GM23248 (cell line): ENCODE measurements around the gene CTNNBIP1. TPM values are rescaled to one million over a fixed set of nuclear protein-coding genes. Genes with fewer than 3 reads are reported as not detected.

ENCODE experiments used
- DNase-seq: peaks from one replicate; pipeline ENCODE4 v3.0.0-alpha.2; 2015
- H2AFZ ChIP-seq: fragments of 200-600 bp; sonication (generic); 2 replicates; pipeline ENCODE4 v1.6.1; 2016; ENCODE audit warnings: antibody characterized with exemption
- H3F3A ChIP-seq: fragments of 200-600 bp; sonication (generic); 2 replicates; pipeline ENCODE4 v1.6.1; 2016; ENCODE audit warnings: mild to moderate bottlenecking, antibody characterized with exemption, mixed run types; ENCODE audit not compliant: insufficient read depth
- H3K27ac ChIP-seq: fragments of 200-600 bp; sonication (generic); 2 replicates; pipeline ENCODE4 v1.5.1; 2016; ENCODE audit warnings: mild to moderate bottlenecking
- H3K27me3 ChIP-seq: fragments of 200-600 bp; sonication (generic); replicated peaks from 2 replicates; pipeline ENCODE4 v1.6.1; 2016; ENCODE audit warnings: mild to moderate bottlenecking; ENCODE audit not compliant: insufficient read depth
- H3K36me3 ChIP-seq: fragments of 200-600 bp; sonication (generic); 2 replicates; pipeline ENCODE4 v1.6.1; 2016; ENCODE audit warnings: low read depth, mild to moderate bottlenecking
- H3K4me1 ChIP-seq: fragments of 200-600 bp; sonication (generic); 2 replicates; pipeline ENCODE4 v1.6.1; 2016; ENCODE audit warnings: mild to moderate bottlenecking; ENCODE audit not compliant: insufficient read depth
- H3K4me2 ChIP-seq: fragments of 200-600 bp; sonication (generic); one replicate; pipeline ENCODE4 v1.6.1; 2016; ENCODE audit warnings: mild to moderate bottlenecking; ENCODE audit not compliant: unreplicated experiment
- H3K4me3 ChIP-seq: fragments of 200-600 bp; sonication (generic); 2 replicates; pipeline ENCODE4 v1.5.1; 2016; ENCODE audit warnings: mild to moderate bottlenecking
- H3K79me2 ChIP-seq: fragments of 200-600 bp; sonication (generic); 2 replicates; pipeline ENCODE4 v1.6.1; 2016; ENCODE audit warnings: mild to moderate bottlenecking; ENCODE audit not compliant: insufficient read depth
- H3K9ac ChIP-seq: fragments of 200-600 bp; sonication (generic); 2 replicates; pipeline ENCODE4 v1.6.1; 2016; ENCODE audit warnings: mild to moderate bottlenecking
- H3K9me2 ChIP-seq: fragments of 200-600 bp; sonication (generic); 2 replicates; pipeline ENCODE4 v1.6.1; 2016; ENCODE audit warnings: mixed run types, mild to moderate bottlenecking, moderate library complexity; ENCODE audit not compliant: insufficient read depth
- H3K9me3 ChIP-seq: fragments of 200-600 bp; sonication (generic); one replicate; pipeline ENCODE4 v1.6.1; 2017; ENCODE audit warnings: low read depth
- H4K20me1 ChIP-seq: fragments of 200-600 bp; sonication (generic); 2 replicates; pipeline ENCODE4 v1.6.0; 2016; ENCODE audit not compliant: insufficient read depth
- EZH2 ChIP-seq: fragments of 200-600 bp; sonication (generic); IDR thresholded peaks from 2 replicates; pipeline ENCODE4 v1.6.1; 2018; ENCODE audit warnings: antibody characterized with exemption, mild to moderate bottlenecking; ENCODE audit not compliant: insufficient read depth, poor library complexity, severe bottlenecking
- EZH2phosphoT487 ChIP-seq: fragments of 200-600 bp; sonication (generic); IDR thresholded peaks from 2 replicates; pipeline ENCODE4 v1.6.1; 2018; ENCODE audit warnings: antibody characterized with exemption, moderate library complexity, mild to moderate bottlenecking, low read depth; ENCODE audit not compliant: insufficient read depth
- WGBS, 2 experiments: methylation state at CpG; one replicate each; pipeline ENCODE4 v1.1.6; 2015 to 2017; ENCODE audit warnings: low lambda C conversion rate in 2 of 2, low coverage in 1 of 2; ENCODE audit errors: missing lambda C conversion rate in 2 of 2; 5-methylcytosine and 5-hydroxymethylcytosine counted together
- in situ Hi-C: fragments of 300-500 bp; cut with MboI; formaldehyde crosslinking; loops from 2 replicates; pipeline ENCODE4 v1.15.0; 2020
- polyA plus RNA-seq: library from polyadenylated mRNA; unstranded; fragments of >200 nt; fragmentation: Nextera tagmentation; extraction: Ambion mirVana; gene quantifications from 2 replicates; pipeline ENCODE4 v1.2.1, GENCODE V29; 2016
- total RNA-seq: library from RNA; depleted of rRNA; stranded (reverse); fragments of >200 nt; shearing (Covaris generic); gene quantifications from 2 replicates; pipeline ENCODE4 v1.2.3, GENCODE V29; 2014

The CTNNBIP1 gene
- total and polyA plus RNA-seq, 2 experiments from 2014 or later = 22.2 to 31.0 TPM

DNA sequence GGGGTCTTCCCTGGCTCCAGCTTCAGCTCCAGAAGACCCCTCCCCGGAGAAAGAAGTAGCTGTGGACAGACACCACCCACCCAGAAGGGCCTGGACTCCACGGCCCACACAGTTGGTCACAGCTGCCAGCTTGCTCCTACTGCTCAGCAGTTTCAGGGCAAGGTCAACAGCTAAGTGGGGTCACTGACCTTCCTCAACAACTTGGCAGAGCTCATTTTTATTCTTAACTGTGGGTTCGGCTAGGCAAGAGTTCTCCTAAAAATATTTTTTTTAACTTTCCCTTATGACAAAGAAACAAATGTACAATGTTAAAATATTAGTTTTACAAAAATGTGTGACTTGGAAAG, 41.9 kb downstream of the CTNNBIP1 start:
- Histone ChIP-seq H3F3A (no peaks in the 10 kb centered on the region), H3K9ac (no peak overlapping the region), H3K27ac (no peak overlapping the region), H3K9me3 (no peaks in the 10 kb centered on the region), H3K36me3 (no peaks in the 10 kb centered on the region), H4K20me1 (no peaks in the 10 kb centered on the region), H3K9me2 (no peaks in the 10 kb centered on the region), H3K79me2 (no peaks in the 10 kb centered on the region), H3K4me1 (no peaks in the 10 kb centered on the region), H3K4me2 (no peak overlapping the region), H2AFZ (no peak overlapping the region), H3K27me3 (no peaks in the 10 kb centered on the region), H3K4me3 (no peak overlapping the region)
- WGBS, 2 experiments = 41% methylated on average over 3 of the region's 3 CpGs
- in situ Hi-C loops = loop anchor here (10.0 kb wide), 1 partner anchor 233 kb away; no protein-coding TSS in a partner anchor
- DNase-seq = no peak
- TF ChIP-seq EZH2phosphoT487 (no peak), EZH2 (no peak)

DNA sequence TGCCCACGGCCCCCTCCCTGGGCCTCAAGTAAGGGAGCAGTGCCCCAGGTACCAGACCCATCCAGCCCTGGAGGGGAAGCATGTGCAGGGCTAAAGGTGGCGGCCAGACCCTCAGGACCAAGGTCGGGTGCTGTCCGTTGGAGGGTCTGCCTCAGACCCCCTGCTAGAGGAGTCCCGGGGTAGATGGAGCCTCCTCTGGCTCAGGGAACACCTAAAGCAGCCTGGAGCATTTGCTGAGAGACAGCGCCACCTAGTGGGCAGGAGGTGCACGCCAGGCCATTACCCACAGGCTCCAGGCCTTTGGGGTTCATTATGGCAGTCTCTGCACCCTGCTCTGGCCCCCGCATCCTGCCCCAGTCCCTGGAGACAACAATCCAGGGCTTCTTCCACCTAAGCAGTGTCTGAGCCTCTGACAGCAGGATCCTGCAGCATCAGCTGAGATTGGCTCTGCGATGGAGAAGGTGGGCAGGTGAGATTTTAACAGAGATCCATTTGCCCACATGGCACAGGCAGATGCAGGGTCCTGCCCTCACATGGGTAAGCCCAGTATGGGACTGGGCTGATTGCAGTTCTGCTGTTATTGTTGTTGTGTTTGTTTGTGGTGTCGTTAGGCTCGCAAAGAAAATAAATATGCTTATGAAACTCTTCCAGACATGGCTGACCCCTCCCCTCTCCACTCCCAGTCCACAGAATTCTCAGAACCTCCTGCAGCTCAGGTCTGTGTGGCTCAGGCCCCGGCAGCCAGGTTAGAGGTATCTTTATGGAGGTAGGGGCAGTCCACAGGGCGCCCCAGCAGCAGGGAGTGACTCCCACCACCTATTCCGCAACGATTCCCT, 42.4 kb downstream of the CTNNBIP1 start:
- in situ Hi-C loops = loop anchor here (10.0 kb wide), 1 partner anchor 233 kb away; no protein-coding TSS in a partner anchor
- Histone ChIP-seq H3K79me2 (no peaks in the 10 kb centered on the region), H4K20me1 (no peaks in the 10 kb centered on the region), H3F3A (no peaks in the 10 kb centered on the region), H2AFZ (no peak overlapping the region), H3K4me3 (no peak overlapping the region), H3K27ac (no peak overlapping the region), H3K27me3 (no peaks in the 10 kb centered on the region), H3K9me3 (no peaks in the 10 kb centered on the region), H3K36me3 (no peaks in the 10 kb centered on the region), H3K9me2 (no peaks in the 10 kb centered on the region), H3K9ac (no peak overlapping the region), H3K4me2 (no peak overlapping the region), H3K4me1 (no peaks in the 10 kb centered on the region)
- TF ChIP-seq EZH2phosphoT487 (no peak), EZH2 (no peak)
- whole genome bisulfite sequencing, 2 experiments = 35 to 36% methylated on average over 15 of the region's 15 CpGs
- DNase-seq = peak; percentile 71

- 82 to 86% methylated on average over 6 of the region's 6 CpGs for WGBS, 2 experiments
- DNase-seq = no peak
- no peak for TF ChIP-seq EZH2
- no peak for TF ChIP-seq EZH2phosphoT487
- no peak overlapping the region for H3K9ac ChIP-seq
- H3K9me2 ChIP-seq = no peaks in the 10 kb centered on the region
- no peaks in the 10 kb centered on the region for H4K20me1 ChIP-seq
- no peaks in the 10 kb centered on the region for H3K27me3 ChIP-seq
- H3K4me3 ChIP-seq = no peak overlapping the region
- H3K4me2 ChIP-seq = no peak overlapping the region
- H3K27ac ChIP-seq = no peak overlapping the region
- H2AFZ ChIP-seq = no peak overlapping the region
- H3K9me3 ChIP-seq = no peaks in the 10 kb centered on the region
- no peaks in the 10 kb centered on the region for H3K36me3 ChIP-seq
- H3K4me1 ChIP-seq = no peaks in the 10 kb centered on the region
- no peaks in the 10 kb centered on the region for H3K79me2 ChIP-seq
- H3F3A ChIP-seq = no peaks in the 10 kb centered on the region
- in situ Hi-C loops = loop anchor here (10.0 kb wide), 1 partner anchor 232 kb away; no protein-coding TSS in a partner anchor
Measured at GRCh38 chr1:9866836-9867235, 43.2 kb downstream of the CTNNBIP1 start.

GRCh38 chr1:9865724-9866123, 44.3 kb downstream of the CTNNBIP1 start:
- no peaks in the 10 kb centered on the region for H3K4me1 ChIP-seq
- H3K9me3 ChIP-seq = no peaks in the 10 kb centered on the region
- DNase-seq = no peak

More at GRCh38 chr1:9865724-9866123, 44.3 kb downstream of the CTNNBIP1 start:
- no peaks in the 10 kb centered on the region for H3K36me3 ChIP-seq
- H3K9ac ChIP-seq = no peak overlapping the region
- H3F3A ChIP-seq = no peaks in the 10 kb centered on the region
- H3K27ac ChIP-seq = no peak overlapping the region
- H3K79me2 ChIP-seq = no peaks in the 10 kb centered on the region
- H3K27me3 ChIP-seq = no peaks in the 10 kb centered on the region
- no peaks in the 10 kb centered on the region for H3K9me2 ChIP-seq
- in situ Hi-C loops = loop anchor here (10.0 kb wide), 1 partner anchor 231 kb away; no protein-coding TSS in a partner anchor
- no peaks in the 10 kb centered on the region for H4K20me1 ChIP-seq
- no peak overlapping the region for H3K4me3 ChIP-seq
- WGBS, 2 experiments = 98 to 100% methylated on average over 2 of the region's 2 CpGs
- TF ChIP-seq EZH2phosphoT487 (no peak), EZH2 (no peak)
- no peak overlapping the region for H2AFZ ChIP-seq
- H3K4me2 ChIP-seq = no peak overlapping the region
